CD14-positive monocyte (primary cell): Measurements from ENCODE around the gene ABO. TPM values are rescaled to one million over a fixed set of nuclear protein-coding genes. Genes with fewer than 3 reads are reported as not detected.

ENCODE experiments used
- DNase-seq, 3 donors: peaks; one replicate each; pipeline ENCODE4 v3.0.0-alpha.2; 2011 to 2022
- H2AFZ ChIP-seq: 2 replicates; pipeline ENCODE4 v1.6.0; 2012; ENCODE audit warnings: mild to moderate bottlenecking, low read depth, low read length, inconsistent platforms; ENCODE audit not compliant: insufficient read depth, poor library complexity, severe bottlenecking
- H3K27ac ChIP-seq, 2 donors: 1 replicate in 1 of 2; 2 replicates in 1 of 2; pipeline ENCODE4 v1.5.1; 2012 to 2013; ENCODE audit warnings: low read length in 2 of 2, control low read depth in 1 of 2, inconsistent platforms in 1 of 2, low read depth in 1 of 2, mild to moderate bottlenecking in 1 of 2
- H3K27me3 ChIP-seq, 2 donors: one replicate each; pipeline versions ENCODE4 v1.6.0 to v1.6.1; 2011 to 2013; ENCODE audit warnings: low read length in 2 of 2; ENCODE audit not compliant: control insufficient read depth in 2 of 2, insufficient read depth in 2 of 2
- H3K36me3 ChIP-seq, 2 donors: replicated peaks in 1 of 2; 1 replicate in 1 of 2; 2 replicates in 1 of 2; pipeline versions ENCODE4 v1.5.1 to v1.6.1; 2012 to 2013; ENCODE audit warnings: low read length in 2 of 2, control low read depth in 1 of 2, inconsistent platforms in 1 of 2, mild to moderate bottlenecking in 1 of 2; ENCODE audit not compliant: insufficient read depth in 2 of 2, control insufficient read depth in 1 of 2
- H3K4me1 ChIP-seq, 2 donors: 1 replicate in 1 of 2; 2 replicates in 1 of 2; pipeline versions ENCODE4 v1.5.1 to v1.6.1; 2012 to 2013; ENCODE audit warnings: low read length in 2 of 2, control low read depth in 1 of 2, inconsistent platforms in 1 of 2, mild to moderate bottlenecking in 1 of 2, moderate library complexity in 1 of 2; ENCODE audit not compliant: insufficient read depth in 2 of 2, control insufficient read depth in 1 of 2
- H3K4me2 ChIP-seq: replicated peaks from 2 replicates; pipeline ENCODE3; 2012; ENCODE audit warnings: low read length, moderate library complexity, mild to moderate bottlenecking; ENCODE audit not compliant: poor library complexity, severe bottlenecking; ENCODE audit errors: extremely low read depth
- H3K4me3 ChIP-seq, 3 experiments: fragments of 200-600 bp in 1 of 3; sonication (generic) in 1 of 3; replicated peaks in 1 of 3; 1 replicate in 2 of 3; 2 replicates in 1 of 3; pipeline ENCODE4 v1.5.1; 2011 to 2013; ENCODE audit warnings: low read length in 3 of 3, mild to moderate bottlenecking in 3 of 3, control low read depth in 2 of 3, low read depth in 2 of 3, inconsistent platforms in 1 of 3, moderate library complexity in 1 of 3
- H3K79me2 ChIP-seq: 2 replicates; pipeline ENCODE4 v1.6.0; 2012; ENCODE audit warnings: mild to moderate bottlenecking, control low read depth, inconsistent platforms, low read length, moderate library complexity; ENCODE audit not compliant: insufficient read depth
- H3K9ac ChIP-seq: 2 replicates; pipeline ENCODE4 v1.6.0; 2017; ENCODE audit warnings: low read length, mild to moderate bottlenecking; ENCODE audit not compliant: insufficient read depth, poor library complexity, severe bottlenecking
- H3K9me3 ChIP-seq, 2 donors: replicated peaks in 1 of 2; 1 replicate in 1 of 2; 2 replicates in 1 of 2; pipeline versions ENCODE4 v1.5.1 to v1.6.1; 2012 to 2013; ENCODE audit warnings: low read length in 2 of 2, control low read depth in 1 of 2; ENCODE audit not compliant: control insufficient read depth in 1 of 2, insufficient read depth in 1 of 2
- H4K20me1 ChIP-seq: 2 replicates; pipeline ENCODE4 v1.6.0; 2012; ENCODE audit warnings: mild to moderate bottlenecking, low read length, control low read depth, moderate library complexity; ENCODE audit not compliant: insufficient read depth
- H3K27ac Mint-ChIP-seq, 7 donors: one replicate each; pipeline ENCODE4 v1.8.0; 2020; ENCODE audit warnings: mild to moderate bottlenecking in 7 of 7, mixed read lengths in 7 of 7, moderate library complexity in 6 of 7, inconsistent platforms in 2 of 7
- H3K27me3 Mint-ChIP-seq, 3 donors: one replicate each; pipeline ENCODE4 v1.8.0; 2021 to 2022; ENCODE audit warnings: low read depth in 3 of 3, mild to moderate bottlenecking in 3 of 3, mixed read lengths in 3 of 3, moderate library complexity in 3 of 3, inconsistent platforms in 1 of 3
- H3K36me3 Mint-ChIP-seq, 2 donors: one replicate each; pipeline ENCODE4 v1.8.0; 2020; ENCODE audit warnings: mixed read lengths in 2 of 2, inconsistent platforms in 1 of 2, mild to moderate bottlenecking in 1 of 2
- H3K4me1 Mint-ChIP-seq: one replicate; pipeline ENCODE4 v1.8.0; 2020; ENCODE audit warnings: mild to moderate bottlenecking, mixed read lengths
- H3K4me3 Mint-ChIP-seq, 2 donors: one replicate each; pipeline ENCODE4 v1.8.0; 2020; ENCODE audit warnings: mild to moderate bottlenecking in 2 of 2, mixed read lengths in 2 of 2, moderate library complexity in 1 of 2
- H3K9me3 Mint-ChIP-seq, 7 donors: one replicate each; pipeline ENCODE4 v1.8.0; 2020 to 2022; ENCODE audit warnings: mixed read lengths in 7 of 7, mild to moderate bottlenecking in 6 of 7, moderate library complexity in 6 of 7, inconsistent platforms in 2 of 7
- WGBS: methylation state at CpG from one replicate; pipeline ENCODE4 v1.1.5; 2013; ENCODE audit warnings: missing lambda C conversion rate; ENCODE audit not compliant: insufficient coverage; 5-methylcytosine and 5-hydroxymethylcytosine counted together
- intact Hi-C, 2 donors: fragments of 100-400 bp; cut with micrococcal nuclease; formaldehyde crosslinking; loops; one replicate each; pipeline versions ENCODE4 v1.15.0 to v1.15.1; 2023
- polyA plus RNA-seq, 3 donors: library from polyadenylated mRNA; depleted of rRNA in 1 of 3; unstranded in 2 of 3; stranded (reverse) in 1 of 3; fragments of 300-500 nt in 2 of 3; fragments of >200 nt in 1 of 3; fragmentation: Illumina TruSeq in 2 of 3; gene quantifications; 1 replicate in 2 of 3; 2 replicates in 1 of 3; pipeline ENCODE4 v1.2.3, GENCODE V29; 2012 to 2021
- TF ChIP-seq, protein P1 (sequence below): fragments of 200-600 bp; IDR thresholded peaks from one replicate; pipeline ENCODE4 v1.8.0; 2022; ENCODE audit warnings: antibody characterized with exemption, mild to moderate bottlenecking

The ABO gene
- polyA plus RNA-seq, 3 donors, result 0.50 to 2.1 TPM; not detected in 1

DNA sequence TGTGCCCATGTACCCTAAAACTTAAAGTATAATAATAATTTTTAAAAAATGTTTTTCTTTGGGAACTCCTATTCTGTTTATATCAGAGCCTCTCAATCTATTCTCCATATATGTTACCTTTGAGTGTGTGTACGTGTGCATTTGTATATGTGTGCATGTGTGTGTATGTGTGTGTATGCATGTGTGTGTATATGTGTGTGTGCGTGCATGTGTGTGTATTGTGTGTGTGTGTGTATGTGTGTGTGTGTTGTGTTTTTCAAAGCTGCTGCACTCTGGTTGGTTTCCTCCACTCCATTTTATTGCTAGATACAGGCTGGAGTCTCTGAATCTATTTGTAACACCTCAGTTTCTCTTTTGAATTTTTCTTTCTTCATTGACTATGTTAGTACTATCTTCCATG lies 41.0 kb upstream of the ABO start:
- H3K9me3 Mint-ChIP-seq, result peaks cover 0 to 3% (median 0%) of the 10 kb centered on the region in 7 donors
- no peaks in the 10 kb centered on the region for H3K4me1 Mint-ChIP-seq
- no peak for DNase-seq

DNA sequence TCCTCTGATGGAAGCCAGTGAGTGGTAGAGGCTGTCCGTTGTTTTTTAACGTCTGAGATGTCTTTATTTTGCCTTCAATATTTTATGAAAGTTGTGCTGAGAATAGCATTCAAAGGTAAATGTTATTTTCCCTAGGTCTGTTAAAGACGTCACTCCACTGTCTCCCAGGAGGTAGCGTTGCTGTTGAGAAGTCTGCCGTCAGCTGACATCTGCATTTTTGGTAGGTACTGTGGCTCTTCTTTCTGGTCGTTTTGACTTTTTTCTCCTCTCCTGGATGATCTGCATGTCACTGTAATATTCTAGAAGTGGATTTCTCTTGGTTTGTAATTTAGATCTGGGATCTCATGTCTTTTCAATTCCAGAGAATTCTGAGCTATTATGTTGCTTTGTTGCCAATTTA lies 34.6 kb upstream of the ABO start:
- H4K20me1 ChIP-seq, result no peaks in the 10 kb centered on the region
- H3K4me3 Mint-ChIP-seq, result no peak overlapping the region
- H3K79me2 ChIP-seq, result no peaks in the 10 kb centered on the region
- H3K27ac Mint-ChIP-seq, result no peak overlapping the region
- no peak overlapping the region for H3K9ac ChIP-seq
- H3K27me3 Mint-ChIP-seq, result peaks cover 4 to 10% (median 7%) of the 10 kb centered on the region in 3 donors
- DNase-seq, result no peak
- H3K27me3 ChIP-seq, result no peaks in the 10 kb centered on the region
- H3K4me1 ChIP-seq, result no peaks in the 10 kb centered on the region
- WGBS, result 94% methylated on average over 3 of the region's 6 CpGs
- no peak overlapping the region for H3K4me3 ChIP-seq
- H3K36me3 Mint-ChIP-seq, result no peaks in the 10 kb centered on the region
- intact Hi-C loops, result no loop called here
- TF ChIP-seq, protein P1, sequence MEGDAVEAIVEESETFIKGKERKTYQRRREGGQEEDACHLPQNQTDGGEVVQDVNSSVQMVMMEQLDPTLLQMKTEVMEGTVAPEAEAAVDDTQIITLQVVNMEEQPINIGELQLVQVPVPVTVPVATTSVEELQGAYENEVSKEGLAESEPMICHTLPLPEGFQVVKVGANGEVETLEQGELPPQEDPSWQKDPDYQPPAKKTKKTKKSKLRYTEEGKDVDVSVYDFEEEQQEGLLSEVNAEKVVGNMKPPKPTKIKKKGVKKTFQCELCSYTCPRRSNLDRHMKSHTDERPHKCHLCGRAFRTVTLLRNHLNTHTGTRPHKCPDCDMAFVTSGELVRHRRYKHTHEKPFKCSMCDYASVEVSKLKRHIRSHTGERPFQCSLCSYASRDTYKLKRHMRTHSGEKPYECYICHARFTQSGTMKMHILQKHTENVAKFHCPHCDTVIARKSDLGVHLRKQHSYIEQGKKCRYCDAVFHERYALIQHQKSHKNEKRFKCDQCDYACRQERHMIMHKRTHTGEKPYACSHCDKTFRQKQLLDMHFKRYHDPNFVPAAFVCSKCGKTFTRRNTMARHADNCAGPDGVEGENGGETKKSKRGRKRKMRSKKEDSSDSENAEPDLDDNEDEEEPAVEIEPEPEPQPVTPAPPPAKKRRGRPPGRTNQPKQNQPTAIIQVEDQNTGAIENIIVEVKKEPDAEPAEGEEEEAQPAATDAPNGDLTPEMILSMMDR, result no peak
- peaks cover 0 to 5% of the 10 kb centered on the region in 2 donors for H3K9me3 ChIP-seq
- H3K4me2 ChIP-seq, result no peak overlapping the region
- H3K9me3 Mint-ChIP-seq, result peaks cover 6 to 15% (median 8%) of the 10 kb centered on the region in 7 donors
- H2AFZ ChIP-seq, result no peak overlapping the region
- no peaks in the 10 kb centered on the region for H3K4me1 Mint-ChIP-seq
- H3K27ac ChIP-seq, result no peak overlapping the region
- no peaks in the 10 kb centered on the region for H3K36me3 ChIP-seq

More for the DNA sequence above, 41.0 kb upstream of the ABO start:
- Histone ChIP-seq H3K27ac (no peak overlapping the region), H2AFZ (no peak overlapping the region), H3K4me3 (no peak overlapping the region), H3K27me3 (no peaks in the 10 kb centered on the region), H3K9me3 (no peaks in the 10 kb centered on the region), H4K20me1 (no peaks in the 10 kb centered on the region), H3K9ac (no peak overlapping the region), H3K36me3 (no peaks in the 10 kb centered on the region), H3K79me2 (no peaks in the 10 kb centered on the region), H3K4me1 (no peaks in the 10 kb centered on the region), H3K4me2 (no peak overlapping the region)
- WGBS, result 100% methylated on average over 1 of the region's 2 CpGs
- no peaks in the 10 kb centered on the region for H3K36me3 Mint-ChIP-seq
- intact Hi-C loops, result no loop called here
- H3K4me3 Mint-ChIP-seq, result no peak overlapping the region
- peaks cover 1 to 6% (median 2%) of the 10 kb centered on the region in 3 donors for H3K27me3 Mint-ChIP-seq
- peak overlapping the region in 1 of 7 donors; percentile 70 for H3K27ac Mint-ChIP-seq
- TF ChIP-seq, protein P1, result no peak
